ENCODE data around the gene KRTAP19-7.

KRTAP19-7 gene

GRCh38 chr21:30552782-30553181 lies 8.3 kb downstream of the KRTAP19-7 start:
- Histone ChIP-seq H3K9me3 (ENCODE audit: severe bottlenecking) (no peaks in the 10 kb centered on the region), H3K36me3 (ENCODE audit: low read depth) (no peaks in the 10 kb centered on the region), H3K4me3 (ENCODE audit: severe bottlenecking) (no peak overlapping the region), H3K4me1 (ENCODE audit: insufficient read depth, poor library complexity, severe bottlenecking) (no peaks in the 10 kb centered on the region), H3K27me3 (ENCODE audit: insufficient read depth, poor library complexity, severe bottlenecking) (no peaks in the 10 kb centered on the region), H3K27ac (ENCODE audit: poor library complexity, severe bottlenecking) (no peak overlapping the region)
- TF ChIP-seq, protein P1, sequence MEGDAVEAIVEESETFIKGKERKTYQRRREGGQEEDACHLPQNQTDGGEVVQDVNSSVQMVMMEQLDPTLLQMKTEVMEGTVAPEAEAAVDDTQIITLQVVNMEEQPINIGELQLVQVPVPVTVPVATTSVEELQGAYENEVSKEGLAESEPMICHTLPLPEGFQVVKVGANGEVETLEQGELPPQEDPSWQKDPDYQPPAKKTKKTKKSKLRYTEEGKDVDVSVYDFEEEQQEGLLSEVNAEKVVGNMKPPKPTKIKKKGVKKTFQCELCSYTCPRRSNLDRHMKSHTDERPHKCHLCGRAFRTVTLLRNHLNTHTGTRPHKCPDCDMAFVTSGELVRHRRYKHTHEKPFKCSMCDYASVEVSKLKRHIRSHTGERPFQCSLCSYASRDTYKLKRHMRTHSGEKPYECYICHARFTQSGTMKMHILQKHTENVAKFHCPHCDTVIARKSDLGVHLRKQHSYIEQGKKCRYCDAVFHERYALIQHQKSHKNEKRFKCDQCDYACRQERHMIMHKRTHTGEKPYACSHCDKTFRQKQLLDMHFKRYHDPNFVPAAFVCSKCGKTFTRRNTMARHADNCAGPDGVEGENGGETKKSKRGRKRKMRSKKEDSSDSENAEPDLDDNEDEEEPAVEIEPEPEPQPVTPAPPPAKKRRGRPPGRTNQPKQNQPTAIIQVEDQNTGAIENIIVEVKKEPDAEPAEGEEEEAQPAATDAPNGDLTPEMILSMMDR (IDR thresholded peaks at IDR 0.05; ENCODE audit: poor library complexity, severe bottlenecking): no peak
- DNase-seq (ENCODE audit: low spot score) (no peak), ATAC-seq (ENCODE audit: low read depth) (no peak)

GRCh38 chr21:30541764-30542163 lies 19.4 kb downstream of the KRTAP19-7 start, which contains the start of gene KRTAP19-6:
KRTAP19-6 (minus strand) TSS chr21:30541864; CDS start chr21:30541833, 31 bp downstream.
- no peak within 1 kb of the TSS for H3K4me3 ChIP-seq (ENCODE audit: severe bottlenecking)
- H3K4me1 ChIP-seq (ENCODE audit: insufficient read depth, poor library complexity, severe bottlenecking): no peaks in the 10 kb centered on the region
- H3K9me3 ChIP-seq (ENCODE audit: severe bottlenecking): no peaks in the 10 kb centered on the region
- no peaks in the 10 kb centered on the region for H3K36me3 ChIP-seq (ENCODE audit: low read depth)
- H3K27ac ChIP-seq (ENCODE audit: poor library complexity, severe bottlenecking): no peak within 1 kb of the TSS
- TF ChIP-seq, protein P1 (IDR thresholded peaks at IDR 0.05; ENCODE audit: poor library complexity, severe bottlenecking): no peak
- DNase-seq (ENCODE audit: low spot score): no peak
- ATAC-seq (ENCODE audit: low read depth): no peak
- no peaks in the 10 kb centered on the region for H3K27me3 ChIP-seq (ENCODE audit: insufficient read depth, poor library complexity, severe bottlenecking)

DNA sequence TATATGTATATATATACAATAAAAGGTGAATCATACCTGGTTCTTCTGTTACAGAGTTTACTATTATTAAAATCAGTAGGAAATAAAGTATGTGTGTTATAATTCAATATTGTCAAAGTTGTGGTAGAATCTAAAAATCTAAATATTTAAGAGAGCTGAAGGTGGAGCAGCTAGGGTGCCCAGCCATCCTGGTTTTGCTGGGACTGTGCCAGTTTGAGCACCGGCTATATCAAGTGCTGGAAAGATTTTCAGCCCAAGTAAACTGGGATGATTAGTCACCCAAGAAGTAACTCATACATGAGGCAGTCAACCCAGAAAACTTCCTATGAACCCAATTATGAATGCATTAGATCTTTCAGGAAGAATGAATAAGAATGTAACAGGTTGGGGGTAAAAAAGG lies 42.2 kb downstream of the KRTAP19-7 start:
- Histone ChIP-seq H3K9me3 (ENCODE audit: severe bottlenecking) (no peaks in the 10 kb centered on the region), H3K27me3 (ENCODE audit: insufficient read depth, poor library complexity, severe bottlenecking) (peaks cover 3% of the 10 kb centered on the region), H3K36me3 (ENCODE audit: low read depth) (no peaks in the 10 kb centered on the region), H3K4me1 (ENCODE audit: insufficient read depth, poor library complexity, severe bottlenecking) (no peaks in the 10 kb centered on the region), H3K27ac (ENCODE audit: poor library complexity, severe bottlenecking) (no peak overlapping the region), H3K4me3 (ENCODE audit: severe bottlenecking) (no peak overlapping the region)
- TF ChIP-seq, protein P1 (IDR thresholded peaks at IDR 0.05; ENCODE audit: poor library complexity, severe bottlenecking): no peak
- ATAC-seq (ENCODE audit: low read depth) (no peak), DNase-seq (ENCODE audit: low spot score) (no peak)

- ATAC-seq (ENCODE audit: low read depth) (no peak), DNase-seq (ENCODE audit: low spot score) (no peak)
- H3K27ac ChIP-seq (ENCODE audit: poor library complexity, severe bottlenecking): no peak overlapping the region
- no peaks in the 10 kb centered on the region for H3K36me3 ChIP-seq (ENCODE audit: low read depth)
- H3K9me3 ChIP-seq (ENCODE audit: severe bottlenecking): no peaks in the 10 kb centered on the region
- TF ChIP-seq, protein P1 (IDR thresholded peaks at IDR 0.05; ENCODE audit: poor library complexity, severe bottlenecking): no peak
- peaks cover 3% of the 10 kb centered on the region for H3K27me3 ChIP-seq (ENCODE audit: insufficient read depth, poor library complexity, severe bottlenecking)
- no peaks in the 10 kb centered on the region for H3K4me1 ChIP-seq (ENCODE audit: insufficient read depth, poor library complexity, severe bottlenecking)
- no peak overlapping the region for H3K4me3 ChIP-seq (ENCODE audit: severe bottlenecking)
Observed at GRCh38 chr21:30515681-30516080, 45.4 kb downstream of the KRTAP19-7 start.
